Fibroblast of villous mesenchyme (primary cell): ENCODE data around the gene C14orf132. TPM values are rescaled to one million over a fixed set of nuclear protein-coding genes. Genes with fewer than 3 reads are reported as not detected.

ENCODE experiments used
- DNase-seq: peaks from one replicate; pipeline ENCODE4 v3.0.0-alpha.2; 2010; ENCODE audit warnings: low read depth
- H3K4me3 ChIP-seq: 2 replicates; pipeline ENCODE4 v1.5.1; 2011; ENCODE audit warnings: low read depth, mild to moderate bottlenecking, low read length
- CTCF ChIP-seq: IDR thresholded peaks from 2 replicates; pipeline ENCODE4 v1.5.1; 2012; ENCODE audit warnings: low read depth, mild to moderate bottlenecking, low read length; ENCODE audit not compliant: insufficient read depth
- total RNA-seq: library from RNA; depleted of rRNA; stranded (reverse); fragments of >200 nt; gene quantifications from 2 replicates; pipeline ENCODE4 v1.2.3, GENCODE V29; 2012

The C14orf132 gene
- total RNA-seq, 1 donor = 22.9 TPM

DNA sequence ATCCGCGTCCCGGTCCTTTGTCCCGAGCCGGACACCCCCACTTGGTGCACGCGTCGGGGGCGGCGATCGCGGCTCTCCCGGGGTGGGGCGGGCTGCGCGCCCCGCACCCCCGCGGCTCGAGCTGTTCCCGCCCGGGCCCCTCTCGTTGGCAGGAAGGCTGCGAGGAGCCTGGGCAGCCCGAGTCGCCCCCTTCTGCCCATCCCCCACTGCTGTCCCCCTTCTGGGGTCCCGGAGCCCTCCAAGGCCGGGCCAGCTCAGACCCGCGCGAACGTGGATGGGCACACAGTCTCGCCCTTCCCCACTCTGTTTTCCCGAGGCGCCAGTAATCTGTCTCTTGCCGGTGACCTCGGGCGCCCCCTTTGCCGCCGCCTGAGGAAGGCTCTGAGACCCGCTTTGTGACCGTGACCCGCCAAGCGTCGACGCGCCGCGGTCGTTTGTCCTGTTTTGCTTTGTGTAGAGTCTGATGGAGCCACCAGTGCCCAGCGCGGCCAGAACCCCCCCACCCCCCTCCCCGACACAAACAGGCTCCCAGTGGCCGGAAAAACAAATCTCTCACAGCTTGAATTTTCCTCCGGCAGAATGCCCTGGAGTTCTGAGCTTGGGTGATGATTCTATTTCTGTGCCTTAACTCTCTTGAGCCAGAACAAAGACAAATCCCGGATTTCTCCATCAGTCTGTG, 610 bp downstream of the C14orf132 start:
- no peak for TF ChIP-seq CTCF
- peak overlapping the region; percentile 82 for H3K4me3 ChIP-seq
- peak; percentile 32 for DNase-seq

- no peak for TF ChIP-seq CTCF
- H3K4me3 ChIP-seq = peak overlapping the region; percentile 82
- DNase-seq = peak; percentile 44
Measured at GRCh38 chr14:96040828-96041371, 1.7 kb downstream of the C14orf132 start.

DNA sequence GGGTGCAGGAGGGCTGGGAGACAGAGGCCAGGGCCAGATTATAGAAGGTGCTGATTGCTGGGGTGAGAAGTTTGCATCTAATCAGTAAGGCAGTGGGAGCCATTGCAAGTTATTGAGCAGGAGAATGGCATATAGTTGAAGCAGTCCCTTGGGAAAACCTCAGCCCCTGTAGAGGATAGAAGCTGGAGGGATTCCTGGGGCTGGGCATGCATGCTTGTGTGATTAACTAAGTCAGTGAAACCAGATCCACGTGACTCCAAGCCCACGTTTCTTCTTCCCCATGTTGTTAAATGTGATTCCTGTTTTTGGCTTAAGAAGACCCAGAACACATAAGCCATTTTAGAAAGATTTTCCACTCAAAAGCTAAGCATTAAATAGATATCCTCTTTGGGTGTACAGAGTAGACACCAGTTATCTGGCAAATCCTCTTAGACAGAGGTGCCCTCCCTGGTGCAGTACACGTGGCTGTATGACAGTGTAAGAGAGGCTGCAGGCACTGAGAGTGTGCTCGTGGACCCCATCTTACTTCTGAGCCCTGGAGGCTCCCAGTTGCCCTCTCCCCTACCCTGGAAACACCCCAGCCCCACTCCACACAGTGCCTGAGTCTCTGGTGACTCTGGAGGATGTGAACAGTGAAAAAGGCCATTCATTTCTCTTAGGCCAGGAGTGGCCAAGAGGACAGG, 3.2 kb downstream of the C14orf132 start:
- no peak for TF ChIP-seq CTCF
- DNase-seq = peak; percentile 42
- no peak overlapping the region for H3K4me3 ChIP-seq

DNA sequence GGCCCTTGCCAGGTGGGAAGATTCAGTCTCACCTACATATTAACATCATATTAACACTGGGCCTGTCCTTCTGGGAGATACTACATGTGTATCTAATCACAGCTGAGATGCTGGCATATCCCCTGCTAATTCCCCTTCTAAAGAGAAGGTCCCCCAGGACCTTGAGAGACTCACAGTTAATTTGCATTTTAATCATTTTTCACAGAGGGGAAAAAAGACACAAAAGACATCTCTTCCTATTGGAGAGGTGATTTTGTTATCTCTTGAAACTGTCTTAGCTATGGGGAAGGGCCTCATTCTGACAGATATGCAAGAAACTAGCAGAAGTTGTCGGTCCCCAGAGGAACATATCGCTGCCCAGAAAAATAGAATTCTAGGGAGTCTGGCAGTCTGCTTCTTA, 7.5 kb downstream of the C14orf132 start:
- DNase-seq = no peak
- H3K4me3 ChIP-seq = no peak overlapping the region
- TF ChIP-seq CTCF = no peak

DNA sequence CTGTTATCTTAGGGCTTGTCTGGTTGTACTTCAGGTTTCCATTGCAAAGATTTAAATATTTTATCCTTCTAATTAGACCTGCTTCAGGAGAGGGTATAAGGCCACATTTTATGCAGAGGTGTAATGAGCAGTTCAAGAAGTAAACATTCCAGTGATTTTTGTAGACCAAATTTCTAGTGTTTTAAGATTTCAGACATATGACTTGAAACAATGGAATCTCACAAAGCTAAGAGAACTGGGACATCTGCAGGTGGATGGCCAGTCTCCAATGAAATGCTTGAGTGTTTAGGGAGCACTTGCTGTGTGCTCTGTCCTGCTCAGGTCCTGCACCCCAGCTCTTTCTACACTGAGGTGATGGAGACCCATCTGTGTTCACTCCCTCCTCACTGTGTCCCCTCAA, 7.9 kb downstream of the C14orf132 start:
- no peak for DNase-seq
- TF ChIP-seq CTCF = no peak
- H3K4me3 ChIP-seq = no peak overlapping the region

DNA sequence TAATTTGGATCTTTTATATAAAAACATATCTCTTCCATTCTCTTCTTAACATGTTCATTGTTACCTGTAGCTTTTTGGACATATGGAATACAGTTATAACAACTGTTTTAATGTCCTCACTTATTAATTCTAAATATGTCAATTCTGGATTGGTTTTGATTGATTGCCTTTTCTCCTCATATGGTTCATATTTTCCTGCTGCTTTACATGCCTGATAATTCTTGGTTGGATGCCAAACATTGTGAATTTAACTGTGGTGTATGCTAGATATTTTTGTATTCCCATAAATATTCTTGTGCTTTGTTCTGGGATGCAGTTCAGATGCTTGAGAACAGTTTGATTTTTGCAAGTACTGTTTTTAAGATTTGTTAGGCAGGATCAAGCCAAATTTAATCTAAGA, 10.8 kb downstream of the C14orf132 start:
- TF ChIP-seq CTCF = no peak
- DNase-seq = no peak
- H3K4me3 ChIP-seq = no peak overlapping the region
